Heart left ventricle (tissue), 13 donors: ENCODE measurements around the gene C1orf141.

Experiments
- CTCF ChIP-seq, 12 donors: fragments of 200-600 bp; sonication (generic) in 4 of 12; IDR thresholded peaks; one replicate each; pipeline versions ENCODE4 v1.5.0 to v1.8.0; 2018 to 2022; ENCODE audit warnings: antibody characterized with exemption in 12 of 12, mild to moderate bottlenecking in 5 of 12
- POLR2A ChIP-seq, 2 donors: fragments of 450-650 bp; IDR thresholded peaks; one replicate each; pipeline ENCODE4 v1.6.1; 2017; ENCODE audit warnings: antibody characterized with exemption in 2 of 2, mild to moderate bottlenecking in 2 of 2, moderate library complexity in 2 of 2
- donor health status: ischemic (EF 13 %, LVEDD 7.1; RV severe dilation, severe dysfunction).
- donor health status: DM: no; HTN: yes; CAD: no.
- donor health status: DM: no; HTN: no; CAD: no.
- donor health status: ischemic (EF 25% LVEDD 6.9; RV normal size, moderate dysfunction).
- donor health status: ischemic (EF 25% LVEDD 5.7; RV mildly dilated, moderate dysfunction).
- donor health status: ischemic (EF 35%, LVEDD 5.7; RV mildly dilated, moderate dysfunction).
- donor health status: nonischemic (EF 11% LVEDD 7.7; RV severe dilation, severe dysfunction).
- donor health status: DM: yes; HTN: yes; CAD: no.
- donor health status: PGD.
- donor health status: ischemic (EF 29% LVEDD 5.4; RV normal size, mild dysfunction).
- donor health status: nonischemic (EF 23%, LVEDD 6.1; RV moderate dilation, normal function).

- TF ChIP-seq CTCF (IDR thresholded peaks at IDR 0.05) (no peak), POLR2A (IDR thresholded peaks at IDR 0.05) (no peak)
These were observed 16.6 kb downstream of the C1orf141 start for GRCh38 chr1:67118191-67118590.
